GM12878 (cell line): ENCODE measurements around the gene CACNA2D2. TPM values are rescaled to one million over a fixed set of nuclear protein-coding genes. Genes with fewer than 3 reads are reported as not detected.

Source experiments
- ATAC-seq: fragments of 200-7000 bp; cut with Tn5 transposase; 3 replicates; pipeline ENCODE4 v1.9.1; 2020; ENCODE audit warnings: mild to moderate bottlenecking, moderate library complexity
- BruUV-seq: library from RNA; stranded (reverse); fragments of 400-500 nt; replicated peaks from 2 replicates; lab custom pipeline; 2021; lab: Mats Ljungman, UMichigan
- CTCF ChIA-PET: fragments of 300-600 bp; sonication (Branson Sonifier 250); formaldehyde crosslinking; extraction: SDS; loops from one replicate; lab custom pipeline; 2021; ENCODE audit warnings: inconsistent platforms; lab: Yijun Ruan, JAX
- POLR2A ChIA-PET: fragments of 350-600 bp; formaldehyde crosslinking; extraction: SDS; loops from one replicate; lab custom pipeline; 2021; ENCODE audit warnings: inconsistent platforms; lab: Charles Lee
- RAD21 ChIA-PET: fragments of 300-600 bp; sonication (Branson Sonifier 250); formaldehyde crosslinking; loops from one replicate; lab custom pipeline; 2023; ENCODE audit warnings: antibody characterized with exemption; ENCODE audit not compliant: unreplicated experiment; lab: Charles Lee
- SMC1A ChIA-PET: fragments of 300-600 bp; sonication (Branson Sonifier 250); formaldehyde crosslinking; loops from one replicate; lab custom pipeline; 2023; ENCODE audit not compliant: unreplicated experiment, uncharacterized antibody; lab: Charles Lee
- DNase-seq: peaks from one replicate; pipeline ENCODE4 v3.0.0-alpha.2; 2011; ENCODE audit warnings: low read depth, low spot score
- FAIRE-seq: peaks from 3 replicates; lab custom pipeline; 2011; peaks lifted over from hg19 to GRCh38; lab: Jason Lieb, UNC
- H2AFZ ChIP-seq: 2 replicates; pipeline ENCODE4 v1.6.0; 2011; ENCODE audit warnings: low read depth, low read length, control low read depth; ENCODE audit not compliant: control insufficient read depth
- H3K27ac ChIP-seq: 2 replicates; pipeline ENCODE4 v1.5.1; 2011; ENCODE audit warnings: control low read depth; ENCODE audit not compliant: control insufficient read depth, insufficient read depth
- H3K27me3 ChIP-seq, 2 experiments: replicated peaks in 1 of 2; 2 replicates each; pipeline versions ENCODE4 v1.6.0 to v1.6.1; 2011; ENCODE audit warnings: low read length in 1 of 2; ENCODE audit not compliant: control insufficient read depth in 2 of 2, insufficient read depth in 2 of 2
- H3K36me3 ChIP-seq, 2 experiments: 2 replicates each; pipeline ENCODE4 v1.5.1; 2011; ENCODE audit warnings: low read length in 1 of 2; ENCODE audit not compliant: control insufficient read depth in 2 of 2, insufficient read depth in 2 of 2
- H3K4me1 ChIP-seq: 2 replicates; pipeline ENCODE4 v1.6.1; 2011; ENCODE audit warnings: mild to moderate bottlenecking, low read length, moderate library complexity, mixed read lengths; ENCODE audit not compliant: control insufficient read depth, insufficient read depth
- H3K4me2 ChIP-seq: 2 replicates; pipeline ENCODE4 v1.6.0; 2011; ENCODE audit warnings: control low read depth; ENCODE audit not compliant: control insufficient read depth, insufficient read depth
- H3K4me3 ChIP-seq: fragments of 200-600 bp; sonication (generic); 2 replicates; pipeline ENCODE4 v1.5.1; 2016
- H3K79me2 ChIP-seq: 2 replicates; pipeline ENCODE4 v1.6.0; 2011; ENCODE audit warnings: low read length; ENCODE audit not compliant: control insufficient read depth, insufficient read depth
- H3K9ac ChIP-seq: 2 replicates; pipeline ENCODE4 v1.8.0; 2011; ENCODE audit warnings: low read length, control low read depth, mixed read lengths; ENCODE audit not compliant: control insufficient read depth, insufficient read depth
- H3K9me3 ChIP-seq: replicated peaks from 3 replicates; pipeline ENCODE4 v1.5.1; 2011; ENCODE audit warnings: mild to moderate bottlenecking, low read length; ENCODE audit not compliant: control insufficient read depth, insufficient read depth
- H4K20me1 ChIP-seq: 2 replicates; pipeline ENCODE4 v1.6.0; 2011; ENCODE audit not compliant: control insufficient read depth, insufficient read depth
- CREM ChIP-seq: IDR thresholded peaks from 2 replicates; pipeline ENCODE4 v1.6.1; 2014; ENCODE audit warnings: antibody characterized with exemption, low read depth
- KLF5 ChIP-seq: fragments of 450-650 bp; IDR thresholded peaks from 2 replicates; pipeline ENCODE4 v1.6.1; 2014; ENCODE audit warnings: mild to moderate bottlenecking; ENCODE audit not compliant: partially characterized antibody
- MTA2 ChIP-seq: fragments of 450-650 bp; IDR thresholded peaks from 2 replicates; pipeline ENCODE4 v1.6.1; 2016; ENCODE audit warnings: low read depth, mild to moderate bottlenecking, moderate library complexity
- MYC ChIP-seq: IDR thresholded peaks from 2 replicates; pipeline ENCODE4 v1.6.1; 2011; ENCODE audit warnings: mild to moderate bottlenecking, low read length, moderate library complexity, inconsistent platforms; ENCODE audit not compliant: insufficient read depth, insufficient replicate concordance, insufficient read length, severe bottlenecking
- NFYB ChIP-seq: IDR thresholded peaks from 2 replicates; pipeline ENCODE4 v1.6.1; 2011; ENCODE audit warnings: low read depth, mild to moderate bottlenecking, low read length, improper control_type of control experiment, moderate library complexity; ENCODE audit not compliant: insufficient read depth
- WGBS: methylation state at CpG from one replicate; pipeline ENCODE4 v1.1.6; 2016; ENCODE audit warnings: low lambda C conversion rate; ENCODE audit not compliant: insufficient replicate concordance, insufficient coverage; ENCODE audit errors: missing lambda C conversion rate; 5-methylcytosine and 5-hydroxymethylcytosine counted together
- in situ Hi-C: fragments of 300-500 bp; cut with MboI; formaldehyde crosslinking; loops from 9 replicates; pipeline ENCODE4 v1.14.3; 2018; ENCODE audit warnings: mixed read lengths
- intact Hi-C: fragments of 100-400 bp; cut with micrococcal nuclease; formaldehyde crosslinking; loops from one replicate; pipeline ENCODE4 v1.14.2; 2022; ENCODE audit not compliant: unreplicated experiment
- polyA plus RNA-seq, 11 experiments: library from polyadenylated mRNA; depleted of rRNA in 4 of 11; unstranded in 6 of 11; stranded (reverse) in 5 of 11; fragments of >200 nt; fragmentation: Nextera tagmentation in 4 of 11; fragmentation: Illumina TruSeq in 1 of 11; extraction: Ambion mirVana in 4 of 11; extraction: Trizol in 1 of 11; gene quantifications; 1 replicate in 1 of 11; 2 replicates in 10 of 11; pipeline versions ENCODE4 v1.2.1 to v1.2.3, GENCODE V29; 2011 to 2016; ENCODE audit warnings: inconsistent platforms in 2 of 11, missing spikeins in 2 of 11, low read depth in 1 of 11
- total RNA-seq, 4 experiments: library from RNA; depleted of rRNA in 3 of 4; stranded (reverse); fragments of >200 nt in 3 of 4; fragmentation: Illumina TruSeq in 1 of 4; extraction: Trizol in 1 of 4; gene quantifications; 2 replicates each; pipeline versions ENCODE4 v1.2.1 to v1.2.3, GENCODE V29; 2013 to 2021
- TF ChIP-seq, protein P1 (sequence below): IDR thresholded peaks from 2 replicates; pipeline ENCODE4 v1.6.1; 2012; ENCODE audit warnings: low read length, inconsistent platforms
- TF ChIP-seq, protein P2 (sequence below), 3 experiments: IDR thresholded peaks in 2 of 3; conservative IDR thresholded peaks in 1 of 3; 2 replicates each; pipeline ENCODE4 v1.5.1; 2011; ENCODE audit warnings: low read depth in 3 of 3, low read length in 3 of 3, mild to moderate bottlenecking in 3 of 3, control low read depth in 2 of 3, moderate library complexity in 2 of 3, inconsistent platforms in 1 of 3, mixed read lengths in 1 of 3; ENCODE audit not compliant: control insufficient read depth in 2 of 3, insufficient read depth in 1 of 3; ENCODE audit errors: extremely low read depth in 1 of 3

Gene CACNA2D2
- total and polyA plus RNA-seq, 10 of the 15 experiments (the other 5 are each of a cell fraction or from before 2014, with no cell fraction given) = 0.03 to 0.07 TPM; not detected in 8

GRCh38 chr3:50536471-50537180 lies 33.2 kb upstream of the CACNA2D2 start:
- BruUV-seq = no TSS peak
- RAD21 ChIA-PET = interaction anchor here (0.6 kb wide), 1 partner anchor 215 kb away, joined by 3 read pairs; no protein-coding TSS in a partner anchor
- CTCF ChIA-PET = no interaction called here
- no peak overlapping the region for H3K27ac ChIP-seq
- H3K27me3 ChIP-seq = peaks cover 7 to 9% of the 10 kb centered on the region in 2 experiments
- WGBS = 0% methylated on average over 4 of the region's 5 CpGs
- H3K4me2 ChIP-seq = no peak overlapping the region
- no peak for TF ChIP-seq MTA2
- TF ChIP-seq CREM = no peak
- TF ChIP-seq, protein P1, sequence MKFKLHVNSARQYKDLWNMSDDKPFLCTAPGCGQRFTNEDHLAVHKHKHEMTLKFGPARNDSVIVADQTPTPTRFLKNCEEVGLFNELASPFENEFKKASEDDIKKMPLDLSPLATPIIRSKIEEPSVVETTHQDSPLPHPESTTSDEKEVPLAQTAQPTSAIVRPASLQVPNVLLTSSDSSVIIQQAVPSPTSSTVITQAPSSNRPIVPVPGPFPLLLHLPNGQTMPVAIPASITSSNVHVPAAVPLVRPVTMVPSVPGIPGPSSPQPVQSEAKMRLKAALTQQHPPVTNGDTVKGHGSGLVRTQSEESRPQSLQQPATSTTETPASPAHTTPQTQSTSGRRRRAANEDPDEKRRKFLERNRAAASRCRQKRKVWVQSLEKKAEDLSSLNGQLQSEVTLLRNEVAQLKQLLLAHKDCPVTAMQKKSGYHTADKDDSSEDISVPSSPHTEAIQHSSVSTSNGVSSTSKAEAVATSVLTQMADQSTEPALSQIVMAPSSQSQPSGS = no peak
- no peak for TF ChIP-seq NFYB
- TF ChIP-seq, protein P2, sequence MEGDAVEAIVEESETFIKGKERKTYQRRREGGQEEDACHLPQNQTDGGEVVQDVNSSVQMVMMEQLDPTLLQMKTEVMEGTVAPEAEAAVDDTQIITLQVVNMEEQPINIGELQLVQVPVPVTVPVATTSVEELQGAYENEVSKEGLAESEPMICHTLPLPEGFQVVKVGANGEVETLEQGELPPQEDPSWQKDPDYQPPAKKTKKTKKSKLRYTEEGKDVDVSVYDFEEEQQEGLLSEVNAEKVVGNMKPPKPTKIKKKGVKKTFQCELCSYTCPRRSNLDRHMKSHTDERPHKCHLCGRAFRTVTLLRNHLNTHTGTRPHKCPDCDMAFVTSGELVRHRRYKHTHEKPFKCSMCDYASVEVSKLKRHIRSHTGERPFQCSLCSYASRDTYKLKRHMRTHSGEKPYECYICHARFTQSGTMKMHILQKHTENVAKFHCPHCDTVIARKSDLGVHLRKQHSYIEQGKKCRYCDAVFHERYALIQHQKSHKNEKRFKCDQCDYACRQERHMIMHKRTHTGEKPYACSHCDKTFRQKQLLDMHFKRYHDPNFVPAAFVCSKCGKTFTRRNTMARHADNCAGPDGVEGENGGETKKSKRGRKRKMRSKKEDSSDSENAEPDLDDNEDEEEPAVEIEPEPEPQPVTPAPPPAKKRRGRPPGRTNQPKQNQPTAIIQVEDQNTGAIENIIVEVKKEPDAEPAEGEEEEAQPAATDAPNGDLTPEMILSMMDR (IDR thresholded peaks at IDR 0.05 in 2 of 3, conservative IDR thresholded peaks at IDR 0.05 in 1 of 3; ENCODE audit: control insufficient read depth in 2 of 3, extremely low read depth in 1 of 3, insufficient read depth in 1 of 3, low read depth in 3 of 3, low read length in 3 of 3) = no peak
- TF ChIP-seq MYC = no peak
- TF ChIP-seq KLF5 = no peak
- H3K9ac ChIP-seq = no peak overlapping the region
- H3K79me2 ChIP-seq = no peaks in the 10 kb centered on the region
- FAIRE-seq (no peak), ATAC-seq (no peak), DNase-seq (no peak)
- no peaks in the 10 kb centered on the region for H3K9me3 ChIP-seq
- no peaks in the 10 kb centered on the region for H3K36me3 ChIP-seq
- in situ Hi-C loops = no loop called here
- H3K4me1 ChIP-seq = no peaks in the 10 kb centered on the region
- intact Hi-C loops = no loop called here
- SMC1A ChIA-PET = no interaction called here
- POLR2A ChIA-PET = no interaction called here
- H4K20me1 ChIP-seq = no peaks in the 10 kb centered on the region
- H2AFZ ChIP-seq = no peak overlapping the region
- no peak overlapping the region for H3K4me3 ChIP-seq
